DMS79 (cell line): ENCODE data around the gene COL5A1.

Experiments
- DNase-seq: peaks from one replicate; lab custom pipeline; 2025; lab: John Stamatoyannopoulos, UW

COL5A1 gene

GRCh38 chr9:134879664-134880483 lies 238.3 kb downstream of the COL5A1 start:
- no peak for DNase-seq

GRCh38 chr9:134880484-134881312 lies 239.1 kb downstream of the COL5A1 start, which contains the start of gene FCN2:
FCN2 (plus strand) TSS chr9:134880810; CDS start chr9:134880822, 12 bp downstream.
- DNase-seq = no peak

GRCh38 chr9:134881313-134881670 lies 239.7 kb downstream of the COL5A1 start:
- no peak for DNase-seq

- DNase-seq = no peak
These were observed 240.7 kb downstream of the COL5A1 start for GRCh38 chr9:134882204-134882785.

GRCh38 chr9:134883040-134883782 lies 241.6 kb downstream of the COL5A1 start:
- no peak for DNase-seq

GRCh38 chr9:134884492-134884891 lies 242.9 kb downstream of the COL5A1 start:
- DNase-seq = no peak

GRCh38 chr9:134885001-134885678 lies 243.5 kb downstream of the COL5A1 start:
- no peak for DNase-seq

GRCh38 chr9:134885679-134886412 lies 244.2 kb downstream of the COL5A1 start:
- no peak for DNase-seq

- DNase-seq = no peak
These were observed 244.9 kb downstream of the COL5A1 start for GRCh38 chr9:134886413-134886913.

GRCh38 chr9:134887219-134887618 lies 245.6 kb downstream of the COL5A1 start:
- DNase-seq = no peak

GRCh38 chr9:134887686-134888602 lies 246.3 kb downstream of the COL5A1 start:
- DNase-seq = no peak

- DNase-seq = no peak
These were observed 247.1 kb downstream of the COL5A1 start for GRCh38 chr9:134888603-134889190.

GRCh38 chr9:134889386-134890154 lies 248.0 kb downstream of the COL5A1 start:
- DNase-seq = no peak

- no peak for DNase-seq
These were observed 248.5 kb downstream of the COL5A1 start for GRCh38 chr9:134890155-134890495.

- no peak for DNase-seq
These were observed 249.4 kb downstream of the COL5A1 start for GRCh38 chr9:134891053-134891452.

GRCh38 chr9:134891713-134892112 lies 250.1 kb downstream of the COL5A1 start:
- DNase-seq = no peak

- DNase-seq = no peak
These were observed 250.6 kb downstream of the COL5A1 start for GRCh38 chr9:134892221-134892620.

GRCh38 chr9:134892820-134893420 lies 251.3 kb downstream of the COL5A1 start:
- DNase-seq = no peak
